Activated CD4-positive, CD25-positive, alpha-beta regulatory T cell treated with anti-CD3 and anti-CD28 coated beads, Interleukin-2, amount 50 U/mL, for 72 hours (primary cell): ENCODE data around the gene GCK.

Experiments used
- DNase-seq: peaks from one replicate; pipeline ENCODE4 v3.0.0; 2021

Gene GCK

DNA sequence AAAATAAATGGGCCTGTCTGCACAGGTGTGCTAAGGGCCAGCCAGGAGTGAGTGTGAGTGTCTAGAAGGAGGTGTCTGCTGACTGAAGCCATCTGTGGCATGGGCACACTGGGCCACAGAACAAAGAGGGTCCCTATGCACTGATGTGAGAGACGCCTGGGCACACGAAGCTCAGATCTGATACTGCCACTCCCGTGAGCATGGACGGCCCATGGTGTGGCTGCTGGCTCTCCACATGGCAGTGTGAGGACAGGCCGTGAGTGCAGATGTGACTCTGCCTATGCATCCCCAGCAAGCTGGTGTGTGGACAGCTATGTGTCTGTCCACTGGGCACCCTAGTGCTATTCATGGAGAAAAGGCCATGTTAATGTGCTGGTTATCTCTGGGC is 35.3 kb downstream of the GCK start:
- DNase-seq, result no peak

DNA sequence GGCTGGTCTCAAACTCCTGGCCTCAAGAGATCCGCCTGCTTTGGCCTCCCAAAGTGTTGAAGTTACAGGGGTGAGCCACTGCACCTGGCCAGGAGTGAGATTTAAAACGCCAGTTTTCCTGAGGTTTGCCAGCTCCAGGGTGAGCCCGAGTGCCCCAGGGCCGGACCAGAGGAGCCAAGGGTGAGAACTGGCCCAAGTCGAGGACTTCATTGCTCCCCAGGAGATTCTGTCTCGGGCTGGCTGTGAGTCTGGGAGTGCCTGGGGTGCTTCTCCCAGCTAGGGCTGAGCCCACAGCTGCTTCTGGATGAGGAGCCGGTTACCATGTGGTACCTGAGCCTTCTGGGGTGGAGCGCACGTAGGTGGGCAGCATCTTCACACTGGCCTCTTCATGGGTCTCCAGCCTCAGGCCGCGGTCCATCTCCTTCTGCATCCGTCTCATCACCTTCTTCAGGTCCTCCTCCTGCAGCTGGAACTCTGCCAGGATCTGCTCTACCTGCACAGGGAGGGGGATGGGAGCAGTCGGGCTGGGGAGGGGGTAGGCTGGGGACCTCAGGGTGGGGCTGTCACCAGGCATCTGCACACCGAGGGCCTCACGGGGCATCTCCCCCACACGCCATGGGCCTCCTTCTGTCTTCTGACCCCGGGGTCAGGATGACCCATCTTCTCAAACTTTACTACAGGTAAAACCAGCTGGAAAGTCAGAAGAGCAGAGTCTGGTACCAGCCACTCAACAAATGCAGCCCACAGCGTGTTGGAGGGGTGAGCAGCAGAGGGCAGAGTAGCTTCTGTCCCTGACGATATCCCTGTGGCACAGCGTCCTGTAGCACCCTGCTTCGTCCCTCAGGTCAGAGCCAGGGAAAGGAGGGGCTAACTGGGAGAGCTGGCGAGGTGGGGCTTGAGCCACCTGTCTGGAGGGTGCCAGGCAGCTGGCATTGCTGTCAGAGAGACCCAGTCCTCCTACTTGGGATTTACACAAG is 36.0 kb downstream of the GCK start:
- DNase-seq, result peak; percentile 26

GRCh38 chr7:44151956-44152355 is 37.3 kb downstream of the GCK start:
- no peak for DNase-seq

GRCh38 chr7:44150966-44151941 is 38.0 kb downstream of the GCK start:
- DNase-seq, result peak; percentile 21

DNA sequence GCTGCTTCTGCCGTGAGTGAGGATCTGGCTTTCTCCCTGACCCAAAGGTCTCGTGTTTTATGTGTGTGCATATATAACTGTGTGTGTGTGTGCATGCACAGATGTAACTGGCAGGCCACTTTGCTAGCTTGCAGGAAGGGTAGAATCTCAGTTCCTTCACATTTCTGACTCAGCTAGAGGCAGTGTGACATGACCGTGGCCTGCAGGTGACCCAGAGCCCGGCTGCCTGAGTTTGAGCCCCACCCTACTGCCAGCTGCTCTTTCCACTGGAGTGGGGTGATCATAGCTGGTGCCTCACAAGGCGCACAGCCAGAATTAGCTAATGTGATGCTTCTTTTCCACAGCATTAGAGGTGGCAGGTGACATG is 38.8 kb downstream of the GCK start:
- DNase-seq, result no peak

DNA sequence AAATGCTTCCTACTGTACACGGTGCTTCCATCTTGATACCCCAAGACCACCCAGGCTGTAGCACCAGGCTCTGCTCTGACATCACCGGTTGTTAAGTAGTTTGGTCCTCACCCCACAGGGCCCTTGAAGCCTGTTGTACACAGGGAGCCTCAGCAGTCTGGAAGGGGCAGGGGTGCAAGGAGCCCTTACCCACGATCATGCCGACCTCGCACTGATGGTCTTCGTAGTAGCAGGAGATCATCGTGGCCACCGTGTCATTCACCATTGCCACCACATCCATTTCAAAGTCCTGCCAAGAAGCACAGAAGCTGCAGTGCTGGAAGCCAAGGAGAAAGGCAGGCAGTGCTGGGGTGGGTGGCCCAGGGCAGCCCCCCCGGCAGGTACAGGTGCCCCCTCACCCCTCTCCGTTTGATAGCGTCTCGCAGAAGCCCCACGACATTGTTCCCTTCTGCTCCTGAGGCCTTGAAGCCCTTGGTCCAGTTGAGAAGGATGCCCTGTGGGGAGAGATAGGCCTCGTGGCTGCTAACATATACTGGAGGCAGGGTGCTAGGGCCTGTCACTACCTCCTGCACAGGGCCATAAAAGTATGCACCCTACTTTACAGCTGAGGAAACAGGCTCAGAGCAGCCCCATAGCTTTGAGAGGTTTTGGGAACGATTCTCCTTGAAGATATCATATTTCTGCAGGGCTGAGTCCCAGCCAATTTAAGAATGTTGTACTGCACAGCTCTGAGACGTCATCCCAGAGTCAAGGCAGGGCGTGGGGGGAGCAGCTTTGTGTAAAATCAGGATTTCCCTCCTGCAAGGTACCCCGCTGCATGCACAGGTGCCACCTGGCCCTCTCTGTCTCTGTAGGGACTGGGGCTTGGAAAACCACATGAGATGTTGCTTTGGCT is 39.4 kb downstream of the GCK start:
- no peak for DNase-seq

DNA sequence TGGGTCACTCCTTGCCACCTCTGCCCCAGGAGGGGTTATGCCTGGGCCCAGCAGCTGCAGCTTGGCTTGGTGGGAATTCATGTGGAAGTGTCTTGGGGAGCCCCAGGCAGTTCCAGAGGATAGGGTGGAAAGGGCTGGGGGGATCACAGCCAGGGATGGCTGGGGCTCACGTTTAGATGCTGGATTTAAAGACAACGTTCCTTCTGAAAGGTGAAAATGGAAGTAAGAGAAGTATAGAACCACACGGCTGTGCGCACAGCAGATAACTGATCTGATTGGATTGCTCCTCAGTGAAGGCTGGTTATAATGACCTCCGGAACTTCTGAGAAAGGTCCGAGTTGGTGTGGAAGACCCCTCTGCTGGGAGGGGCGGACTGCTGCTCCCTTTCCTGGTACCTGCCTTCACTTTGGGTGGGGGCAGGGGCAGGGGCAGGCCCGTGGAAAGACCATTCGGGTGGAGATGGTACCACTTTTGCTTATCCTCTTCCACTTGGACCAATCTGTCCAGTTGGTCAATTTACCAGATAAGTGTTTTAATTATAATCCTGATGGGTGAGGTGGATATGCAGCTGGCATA is 40.2 kb downstream of the GCK start:
- no peak for DNase-seq

DNA sequence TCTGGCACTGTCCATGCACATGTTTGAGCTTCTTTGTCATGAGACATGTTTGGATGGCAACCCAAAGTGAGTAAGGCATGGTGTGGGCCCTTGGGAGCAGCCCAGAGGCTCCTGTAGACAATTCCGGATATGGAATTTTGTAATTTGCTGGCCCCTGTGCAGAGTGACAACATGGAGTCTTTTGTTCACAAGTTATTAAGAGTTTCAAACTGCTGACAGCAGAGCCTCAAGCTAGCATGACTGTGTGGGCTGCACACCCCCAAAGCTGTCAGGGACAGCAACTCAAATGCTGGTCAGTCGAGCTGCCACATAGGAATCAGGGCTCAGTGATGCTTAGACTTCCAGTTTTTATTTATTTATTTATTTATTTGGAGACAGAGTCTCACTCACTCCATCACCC is 41.1 kb downstream of the GCK start:
- no peak for DNase-seq

DNA sequence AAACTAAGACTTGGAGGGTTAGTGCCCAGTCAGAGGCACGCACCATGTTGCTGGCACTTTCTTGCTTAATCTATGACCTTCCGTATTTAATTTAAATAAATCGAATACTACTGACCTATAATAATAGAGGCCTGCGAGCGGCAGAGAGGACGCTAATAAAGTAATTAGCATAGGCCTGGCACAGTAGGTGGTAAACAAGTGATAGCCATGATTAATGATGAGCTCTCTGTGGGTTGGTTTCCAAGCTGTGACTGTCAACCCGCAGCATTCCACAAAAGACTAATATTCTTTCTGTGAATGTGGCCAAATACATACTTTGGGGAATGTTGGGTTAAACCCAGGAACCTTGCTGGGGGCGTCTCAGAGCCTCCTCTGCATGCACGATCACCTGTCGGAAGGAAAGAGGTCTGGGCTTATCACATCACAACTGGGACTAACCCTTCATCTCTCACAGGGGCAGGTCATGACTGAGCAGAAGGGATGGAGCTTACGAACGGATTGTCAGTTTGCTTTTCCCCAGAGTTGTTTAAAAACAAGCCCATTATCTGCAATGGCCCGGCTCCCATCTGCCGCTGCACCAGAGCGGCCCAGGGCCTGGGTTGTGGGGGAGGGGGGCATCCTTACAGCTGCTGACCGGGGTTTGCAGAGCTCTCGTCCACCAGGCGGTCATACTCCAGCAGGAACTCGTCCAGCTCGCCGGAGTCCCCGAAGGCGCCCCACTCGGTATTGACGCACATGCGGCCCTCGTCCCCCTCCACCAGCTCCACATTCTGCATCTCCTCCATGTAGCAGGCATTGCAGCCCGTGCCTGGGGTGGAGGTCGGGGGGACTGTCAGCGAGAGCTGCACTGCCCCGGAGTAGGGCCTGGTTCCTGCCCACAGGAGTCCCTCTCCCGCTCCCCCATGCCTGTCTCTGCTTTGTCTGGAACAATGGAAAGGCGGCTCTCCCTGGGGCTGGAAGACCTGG is 41.9 kb downstream of the GCK start:
- DNase-seq, result peak; percentile 28

DNA sequence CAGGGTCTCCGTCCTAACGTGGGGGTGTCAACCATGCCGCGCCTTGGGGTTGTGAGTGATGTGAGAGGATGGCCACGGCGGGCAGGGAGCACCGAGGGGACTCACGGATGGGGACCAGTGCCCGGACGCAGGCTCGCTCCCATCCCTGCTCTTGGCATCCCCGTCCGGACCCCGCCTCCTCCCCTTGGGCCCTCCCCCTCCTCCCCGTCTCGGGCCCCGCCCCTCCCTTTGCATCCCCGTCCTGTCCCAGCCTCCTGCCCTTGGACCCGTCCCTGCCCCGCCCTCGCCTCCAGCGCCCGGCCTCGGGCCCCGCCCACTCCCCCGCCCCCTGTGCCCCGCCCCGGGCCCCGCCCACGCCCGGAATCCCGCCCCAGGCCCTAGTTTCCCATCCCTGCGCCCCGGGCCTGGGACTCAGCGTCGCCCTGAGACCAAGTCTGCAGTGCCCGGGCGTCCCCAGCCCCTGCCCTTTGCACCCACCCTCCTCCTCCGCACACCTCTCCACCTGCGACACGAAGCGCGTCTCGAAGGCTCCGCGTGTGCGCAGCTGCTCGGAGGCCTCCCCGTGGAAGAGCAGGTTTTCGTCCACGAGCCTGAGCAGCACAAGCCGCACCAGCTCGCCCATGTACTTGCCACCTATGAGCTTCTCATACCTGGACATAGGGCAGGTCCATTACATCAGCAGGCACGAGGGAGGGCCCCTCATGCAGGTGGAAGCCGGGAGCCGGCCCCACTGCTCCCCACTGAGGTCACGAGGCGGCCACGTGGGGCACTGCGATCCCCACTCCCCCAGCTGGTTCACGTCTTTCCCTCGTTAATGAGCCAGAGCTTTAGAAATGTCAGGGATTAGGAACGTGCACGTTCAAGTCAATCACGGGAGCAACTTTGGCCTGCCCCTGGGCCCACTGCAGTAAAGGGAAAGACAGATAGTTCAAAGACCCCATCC is 43.0 kb downstream of the GCK start:
- peak; percentile 69 for DNase-seq

DNA sequence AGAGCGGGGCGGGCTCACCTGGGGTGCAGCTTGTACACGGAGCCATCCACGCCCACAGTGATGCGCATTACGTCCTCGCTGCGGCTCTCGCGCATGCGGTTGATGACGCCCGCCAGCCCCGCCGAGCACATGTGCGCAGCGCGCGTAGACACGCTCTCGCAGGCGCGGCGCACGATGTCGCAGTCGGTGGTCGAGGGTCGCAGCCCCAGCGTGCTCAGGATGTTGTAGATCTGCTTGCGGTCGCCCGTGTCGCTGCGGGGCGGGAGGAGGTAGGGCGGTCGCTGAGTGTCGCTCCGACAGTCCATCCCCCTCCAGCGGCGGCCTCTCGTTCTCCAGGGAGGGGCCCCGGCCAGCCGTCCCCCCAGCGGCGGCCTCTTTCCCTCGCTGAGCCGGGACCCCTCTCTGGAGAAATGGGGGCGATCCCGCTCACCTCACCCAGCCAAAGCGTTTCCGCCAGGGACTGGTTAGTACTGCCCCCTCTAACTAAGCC is 43.7 kb downstream of the GCK start:
- peak; percentile 48 for DNase-seq

GRCh38 chr7:44144968-44145478 is 44.2 kb downstream of the GCK start:
- no peak for DNase-seq

DNA sequence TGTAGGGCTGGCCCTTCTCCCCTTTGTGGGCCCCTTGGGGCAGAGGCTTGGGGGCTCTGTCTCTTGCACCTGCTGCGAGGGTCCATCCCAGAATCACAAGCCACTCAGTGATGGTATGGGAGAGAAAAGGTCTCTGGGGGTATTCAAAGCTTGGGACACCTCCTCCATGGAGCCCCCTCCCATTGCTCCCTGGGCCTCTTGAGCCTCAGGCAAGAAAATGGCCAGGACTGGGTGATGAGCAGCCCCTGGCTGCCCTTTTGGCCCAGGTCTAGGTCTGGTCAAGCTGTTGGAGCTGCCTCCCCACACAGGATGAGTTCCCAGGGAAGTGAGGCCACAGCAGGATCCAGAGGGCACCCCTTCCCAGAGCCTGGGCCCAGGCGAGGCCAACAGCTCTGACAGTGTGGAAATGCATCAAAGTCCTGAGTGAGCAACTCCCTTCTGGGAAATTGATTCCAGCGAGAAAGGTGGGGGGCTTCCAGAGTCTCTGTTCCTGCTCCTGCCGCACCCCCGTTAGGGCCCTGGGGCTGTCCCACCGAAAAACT is 44.7 kb downstream of the GCK start:
- no peak for DNase-seq

DNA sequence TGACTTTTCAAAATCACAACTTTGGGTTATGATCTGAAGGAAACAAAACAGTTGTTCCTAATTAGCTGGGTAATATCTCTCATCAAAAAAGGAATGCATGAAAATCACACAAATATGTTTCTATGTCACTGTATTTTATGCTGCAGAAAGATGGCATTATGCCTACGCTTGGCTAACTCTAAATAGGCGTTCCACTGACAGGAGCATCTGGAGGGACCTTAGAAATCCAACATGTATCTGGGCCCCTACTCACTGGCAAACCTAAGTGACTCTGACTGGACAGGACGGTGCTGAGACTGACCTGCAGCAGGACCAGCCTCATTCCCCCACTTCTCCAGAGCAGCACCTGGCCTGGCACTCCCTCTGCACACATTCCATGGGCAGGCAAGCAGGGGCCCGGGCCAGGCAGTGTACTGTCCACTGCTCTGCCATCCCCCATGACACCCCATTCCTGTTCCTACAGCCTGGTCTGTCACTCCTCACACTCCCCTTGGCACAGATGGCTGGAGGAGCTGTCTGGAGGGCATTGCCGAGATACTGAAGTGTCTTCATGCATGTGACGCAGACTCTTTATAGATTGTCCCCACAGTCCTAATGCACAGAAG is 45.5 kb downstream of the GCK start:
- DNase-seq, result no peak

DNA sequence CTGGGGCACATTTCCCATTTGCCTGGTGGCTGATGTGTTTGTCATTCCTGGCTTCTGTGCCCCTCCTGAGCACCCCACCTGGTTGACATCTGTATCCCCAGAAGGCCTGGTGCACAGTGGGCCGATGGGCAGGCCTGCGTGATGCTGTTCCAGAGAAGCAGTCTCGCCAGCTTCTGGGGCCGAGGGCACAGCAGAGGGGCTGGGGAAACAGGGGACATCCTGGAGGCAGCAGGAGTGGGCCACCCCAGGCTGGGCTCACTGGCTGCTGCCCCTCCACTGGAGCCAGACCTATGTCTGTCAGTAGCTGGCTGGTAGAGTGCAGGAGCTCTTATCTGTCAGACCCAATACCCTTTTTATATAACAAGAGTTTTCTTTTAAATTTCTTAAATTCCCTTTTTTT is 47.2 kb downstream of the GCK start:
- DNase-seq, result no peak

DNA sequence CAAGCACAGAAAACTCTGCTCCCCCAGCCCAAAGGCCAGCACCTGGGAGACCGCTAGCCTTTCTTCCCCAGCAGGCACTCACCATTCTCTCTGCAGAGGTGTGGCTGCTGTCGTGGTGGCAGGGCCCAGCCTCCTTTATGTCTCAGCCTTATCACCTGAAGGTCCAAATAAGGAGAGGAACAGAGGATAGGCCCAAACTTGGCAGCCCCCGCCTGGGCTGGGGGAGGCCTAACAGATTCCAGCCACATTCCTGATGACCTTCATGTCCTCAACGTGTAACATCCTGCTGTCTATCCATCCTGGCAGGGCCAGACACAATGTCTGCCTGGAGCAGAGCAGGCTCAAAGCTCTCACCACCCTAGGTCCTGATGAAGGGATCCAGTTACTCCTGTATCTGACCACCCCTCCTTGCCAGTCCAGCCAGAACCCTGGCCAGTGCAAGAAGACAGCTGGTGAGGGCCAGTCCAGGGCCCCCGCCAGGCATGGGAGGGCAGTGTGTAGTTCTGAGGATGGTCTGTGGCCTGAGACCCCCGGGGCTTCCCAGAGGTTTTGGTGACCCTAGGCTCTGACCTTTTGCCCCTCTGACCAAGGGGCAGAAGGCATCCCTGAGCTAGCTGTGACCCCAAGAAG is 47.9 kb downstream of the GCK start, which contains the start of gene MYL7:
Gene MYL7 (minus strand): TSS at position 112 of the 630 bp plus-strand sequence. CDS start 27 bp downstream, at position 85.
- no peak for DNase-seq

DNA sequence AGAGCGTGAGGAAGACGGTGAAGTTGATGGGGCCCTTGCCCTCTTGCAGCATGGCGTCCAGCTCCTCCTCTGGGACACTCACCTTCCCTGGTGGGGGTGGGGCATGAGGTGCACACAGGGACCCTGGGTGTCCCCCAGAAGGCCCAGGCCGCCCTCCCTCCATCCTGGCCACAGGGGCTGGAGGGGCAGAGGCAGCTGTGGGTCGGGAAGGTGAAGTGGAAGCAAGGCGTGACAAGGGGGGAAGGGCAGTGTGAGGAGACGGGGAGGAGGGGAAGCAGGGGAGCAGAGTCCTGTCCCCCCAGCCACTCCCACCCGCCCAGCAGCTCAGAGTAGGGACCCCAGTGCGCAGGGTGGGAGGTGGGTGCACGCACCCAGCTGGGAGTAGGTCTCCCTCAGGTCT is 48.9 kb downstream of the GCK start:
- no peak for DNase-seq
